HEK293 (cell line): ENCODE results near the gene IQCH.
A peak's percentile ranks its signal among the peaks of the same experiment; 100 is the strongest.

ENCODE experiments used
- CTCF ChIA-PET: fragments of 350-600 bp; formaldehyde crosslinking; extraction: SDS; loops from one replicate; lab custom pipeline; 2021; ENCODE audit warnings: antibody characterized with exemption; lab: Yijun Ruan, JAX
- POLR2A ChIA-PET: fragments of 300-600 bp; formaldehyde crosslinking; extraction: SDS; loops from one replicate; lab custom pipeline; 2020; ENCODE audit warnings: antibody characterized with exemption, inconsistent platforms; lab: Yijun Ruan, JAX
- H3K27ac ChIP-seq: fragments of 200-500 bp; sonication (Bioruptor generic); 2 replicates; pipeline ENCODE4 v1.5.1; 2014; ENCODE audit warnings: low read depth, low read length, control low read depth, inconsistent platforms; ENCODE audit errors: extremely low read depth
- H3K36me3 ChIP-seq, 2 experiments: fragments of 200-500 bp in 1 of 2; sonication (Bioruptor generic) in 1 of 2; 1 replicate in 1 of 2; 2 replicates in 1 of 2; pipeline ENCODE4 v1.5.1; 2014 to 2017; ENCODE audit warnings: inconsistent platforms in 2 of 2, low read length in 2 of 2; ENCODE audit not compliant: control insufficient read depth in 2 of 2, insufficient read depth in 1 of 2
- H3K4me1 ChIP-seq: fragments of 200-500 bp; sonication (Bioruptor generic); 2 replicates; pipeline ENCODE4 v1.5.1; 2014; ENCODE audit warnings: mild to moderate bottlenecking, low read length, inconsistent platforms; ENCODE audit not compliant: control insufficient read depth, insufficient read depth
- H3K4me3 ChIP-seq: 2 replicates; pipeline ENCODE4 v1.5.1; 2011; ENCODE audit warnings: low read depth, mild to moderate bottlenecking, control low read depth, low read length, moderate library complexity
- H3K9me3 ChIP-seq: fragments of 200-500 bp; sonication (Bioruptor generic); 2 replicates; pipeline ENCODE4 v1.5.1; 2014; ENCODE audit warnings: low read depth, low read length, inconsistent platforms; ENCODE audit not compliant: control insufficient read depth, insufficient read depth
- GFI1B ChIP-seq: fragments of 450-650 bp; formaldehyde crosslinking; IDR thresholded peaks from 2 replicates; pipeline ENCODE4 v1.5.1; 2016; ENCODE audit warnings: missing biosample characterization, missing genetic modification characterization
- GLIS1 ChIP-seq: fragments of 450-650 bp; formaldehyde crosslinking; IDR thresholded peaks from 2 replicates; pipeline ENCODE4 v1.5.1; 2016; ENCODE audit warnings: missing biosample characterization, missing genetic modification characterization
- MYNN ChIP-seq: fragments of 450-650 bp; formaldehyde crosslinking; IDR thresholded peaks from 2 replicates; pipeline ENCODE4 v1.5.1; 2016; ENCODE audit warnings: missing biosample characterization, missing genetic modification characterization, borderline replicate concordance
- ZEB2 ChIP-seq: fragments of 450-650 bp; formaldehyde crosslinking; IDR thresholded peaks from 2 replicates; pipeline ENCODE4 v1.5.1; 2016; ENCODE audit warnings: missing biosample characterization, missing genetic modification characterization
- ZFHX2 ChIP-seq: fragments of 450-650 bp; formaldehyde crosslinking; conservative IDR thresholded peaks from 2 replicates; pipeline ENCODE4 v1.5.1; 2016; ENCODE audit warnings: missing biosample characterization, missing genetic modification characterization
- ZIC2 ChIP-seq: fragments of 450-650 bp; formaldehyde crosslinking; IDR thresholded peaks from 2 replicates; pipeline ENCODE4 v1.5.1; 2016; ENCODE audit warnings: missing biosample characterization, missing genetic modification characterization
- ZNF121 ChIP-seq: fragments of 450-650 bp; formaldehyde crosslinking; IDR thresholded peaks from 2 replicates; pipeline ENCODE4 v1.5.1; 2016; ENCODE audit warnings: missing biosample characterization, missing genetic modification characterization
- ZNF280D ChIP-seq: fragments of 450-650 bp; formaldehyde crosslinking; IDR thresholded peaks from 2 replicates; pipeline ENCODE4 v1.5.1; 2016; ENCODE audit warnings: missing biosample characterization, missing genetic modification characterization
- ZNF404 ChIP-seq: fragments of 450-650 bp; formaldehyde crosslinking; IDR thresholded peaks from 2 replicates; pipeline ENCODE4 v1.5.1; 2017; ENCODE audit warnings: missing biosample characterization, missing genetic modification characterization
- ZNF473 ChIP-seq: fragments of 450-650 bp; formaldehyde crosslinking; IDR thresholded peaks from 2 replicates; pipeline ENCODE4 v1.5.1; 2017; ENCODE audit warnings: missing biosample characterization, missing genetic modification characterization
- ZNF660 ChIP-seq: fragments of 450-650 bp; IDR thresholded peaks from 2 replicates; pipeline ENCODE4 v1.5.1; 2018; ENCODE audit warnings: missing biosample characterization, mild to moderate bottlenecking, missing genetic modification characterization
- ZNF768 ChIP-seq: fragments of 450-650 bp; formaldehyde crosslinking; IDR thresholded peaks from 2 replicates; pipeline ENCODE4 v1.5.1; 2018; ENCODE audit warnings: missing biosample characterization, mild to moderate bottlenecking, missing genetic modification characterization
- ZNF791 ChIP-seq: fragments of 450-650 bp; formaldehyde crosslinking; IDR thresholded peaks from 2 replicates; pipeline ENCODE4 v1.5.1; 2016; ENCODE audit warnings: missing biosample characterization, missing genetic modification characterization
- ZNF843 ChIP-seq: fragments of 450-650 bp; formaldehyde crosslinking; IDR thresholded peaks from 2 replicates; pipeline ENCODE4 v1.5.1; 2016; ENCODE audit warnings: missing biosample characterization, missing genetic modification characterization
- ZXDB ChIP-seq: fragments of 450-650 bp; formaldehyde crosslinking; IDR thresholded peaks from 2 replicates; pipeline ENCODE4 v1.5.1; 2016; ENCODE audit warnings: missing biosample characterization, missing genetic modification characterization
- TF ChIP-seq, protein P1 (sequence below): fragments of 450-650 bp; formaldehyde crosslinking; IDR thresholded peaks from 2 replicates; pipeline ENCODE4 v1.5.1; 2016; ENCODE audit warnings: missing biosample characterization, missing genetic modification characterization
- TF ChIP-seq, protein P2 (sequence below): fragments of 450-650 bp; IDR thresholded peaks from 2 replicates; pipeline ENCODE4 v1.5.1; 2018; ENCODE audit warnings: missing biosample characterization, missing genetic modification characterization
- TF ChIP-seq, protein P3 (sequence below): fragments of 450-650 bp; formaldehyde crosslinking; IDR thresholded peaks from 2 replicates; pipeline ENCODE4 v1.5.1; 2017; ENCODE audit warnings: missing biosample characterization, missing genetic modification characterization
- TF ChIP-seq, protein P4 (sequence below): fragments of 450-650 bp; formaldehyde crosslinking; IDR thresholded peaks from 2 replicates; pipeline ENCODE4 v1.5.1; 2016; ENCODE audit warnings: missing biosample characterization, missing genetic modification characterization
- TF ChIP-seq, protein P5 (sequence below): fragments of 450-650 bp; formaldehyde crosslinking; IDR thresholded peaks from 2 replicates; pipeline ENCODE4; 2016; ENCODE audit warnings: missing biosample characterization, missing genetic modification characterization

Gene IQCH

GRCh38 chr15:67405208-67406191 lies 150.9 kb downstream of the IQCH start:
- ChIA-PET CTCF (interaction anchor here (0.5 to 1.6 kb wide), 7 partner anchors 7 to 76 kb away, joined by 3 to 5 read pairs (median 3); no protein-coding TSS in a partner anchor), POLR2A (no interaction called here)
- Histone ChIP-seq H3K9me3 (no peaks in the 10 kb centered on the region), H3K4me3 (no peak overlapping the region), H3K4me1 (peaks cover 21% of the 10 kb centered on the region), H3K27ac (no peak overlapping the region), H3K36me3 (no peaks in the 10 kb centered on the region)
- TF ChIP-seq ZNF660 (tag by site-specific recombination), result 0 out of 2 replicates have a peak, but pooled peaks have one; percentile 15
- TF ChIP-seq, protein P1, sequence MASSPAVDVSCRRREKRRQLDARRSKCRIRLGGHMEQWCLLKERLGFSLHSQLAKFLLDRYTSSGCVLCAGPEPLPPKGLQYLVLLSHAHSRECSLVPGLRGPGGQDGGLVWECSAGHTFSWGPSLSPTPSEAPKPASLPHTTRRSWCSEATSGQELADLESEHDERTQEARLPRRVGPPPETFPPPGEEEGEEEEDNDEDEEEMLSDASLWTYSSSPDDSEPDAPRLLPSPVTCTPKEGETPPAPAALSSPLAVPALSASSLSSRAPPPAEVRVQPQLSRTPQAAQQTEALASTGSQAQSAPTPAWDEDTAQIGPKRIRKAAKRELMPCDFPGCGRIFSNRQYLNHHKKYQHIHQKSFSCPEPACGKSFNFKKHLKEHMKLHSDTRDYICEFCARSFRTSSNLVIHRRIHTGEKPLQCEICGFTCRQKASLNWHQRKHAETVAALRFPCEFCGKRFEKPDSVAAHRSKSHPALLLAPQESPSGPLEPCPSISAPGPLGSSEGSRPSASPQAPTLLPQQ (tag by site-specific recombination), result no peak
- TF ChIP-seq, protein P2, sequence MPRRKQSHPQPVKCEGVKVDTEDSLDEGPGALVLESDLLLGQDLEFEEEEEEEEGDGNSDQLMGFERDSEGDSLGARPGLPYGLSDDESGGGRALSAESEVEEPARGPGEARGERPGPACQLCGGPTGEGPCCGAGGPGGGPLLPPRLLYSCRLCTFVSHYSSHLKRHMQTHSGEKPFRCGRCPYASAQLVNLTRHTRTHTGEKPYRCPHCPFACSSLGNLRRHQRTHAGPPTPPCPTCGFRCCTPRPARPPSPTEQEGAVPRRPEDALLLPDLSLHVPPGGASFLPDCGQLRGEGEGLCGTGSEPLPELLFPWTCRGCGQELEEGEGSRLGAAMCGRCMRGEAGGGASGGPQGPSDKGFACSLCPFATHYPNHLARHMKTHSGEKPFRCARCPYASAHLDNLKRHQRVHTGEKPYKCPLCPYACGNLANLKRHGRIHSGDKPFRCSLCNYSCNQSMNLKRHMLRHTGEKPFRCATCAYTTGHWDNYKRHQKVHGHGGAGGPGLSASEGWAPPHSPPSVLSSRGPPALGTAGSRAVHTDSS (tag by site-specific recombination), result peak; percentile 96
- no peak for TF ChIP-seq ZNF473 (tag by site-specific recombination)
- TF ChIP-seq ZNF280D (tag by site-specific recombination), result no peak
- no peak for TF ChIP-seq ZNF404 (tag by site-specific recombination)
- TF ChIP-seq, protein P3, sequence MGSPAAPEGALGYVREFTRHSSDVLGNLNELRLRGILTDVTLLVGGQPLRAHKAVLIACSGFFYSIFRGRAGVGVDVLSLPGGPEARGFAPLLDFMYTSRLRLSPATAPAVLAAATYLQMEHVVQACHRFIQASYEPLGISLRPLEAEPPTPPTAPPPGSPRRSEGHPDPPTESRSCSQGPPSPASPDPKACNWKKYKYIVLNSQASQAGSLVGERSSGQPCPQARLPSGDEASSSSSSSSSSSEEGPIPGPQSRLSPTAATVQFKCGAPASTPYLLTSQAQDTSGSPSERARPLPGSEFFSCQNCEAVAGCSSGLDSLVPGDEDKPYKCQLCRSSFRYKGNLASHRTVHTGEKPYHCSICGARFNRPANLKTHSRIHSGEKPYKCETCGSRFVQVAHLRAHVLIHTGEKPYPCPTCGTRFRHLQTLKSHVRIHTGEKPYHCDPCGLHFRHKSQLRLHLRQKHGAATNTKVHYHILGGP (tag by site-specific recombination), result peak; percentile 99
- TF ChIP-seq ZXDB (tag by site-specific recombination), result no peak
- TF ChIP-seq ZEB2, result no peak

DNA sequence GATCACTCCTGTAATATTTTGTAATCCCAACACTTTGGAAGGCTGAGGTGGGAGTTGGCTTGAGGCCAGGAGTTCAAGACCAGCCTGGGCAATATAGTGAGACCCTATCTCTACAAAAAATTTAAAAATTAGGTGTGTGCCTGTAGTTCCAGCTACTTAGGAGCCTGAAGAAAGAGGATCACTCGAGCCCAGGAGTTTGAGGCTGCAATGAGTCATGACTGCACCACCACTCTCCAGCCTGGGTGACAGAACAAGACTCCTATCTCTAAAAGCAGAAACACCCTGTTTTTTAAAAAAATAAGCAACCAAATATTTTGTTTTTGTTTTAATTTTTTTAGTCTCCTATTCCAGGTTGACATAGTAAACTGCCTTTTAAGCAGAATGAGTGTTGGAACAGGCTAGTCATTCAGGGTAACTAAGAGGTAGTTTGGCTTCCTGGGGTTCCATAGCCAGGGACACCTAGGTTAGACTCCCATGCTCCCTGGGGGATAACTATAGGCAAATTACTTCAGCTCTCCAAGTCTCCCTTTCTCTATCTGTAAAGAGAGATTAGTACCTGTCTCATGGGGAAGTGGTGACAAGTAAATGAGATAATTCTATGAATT lies 151.8 kb downstream of the IQCH start:
- ChIA-PET POLR2A (no interaction called here), CTCF (interaction anchor here (0.7 to 1.6 kb wide), 4 partner anchors 21 to 76 kb away, joined by 3 to 5 read pairs (median 4); no protein-coding TSS in a partner anchor)
- Histone ChIP-seq H3K36me3 (no peaks in the 10 kb centered on the region), H3K4me1 (peaks cover 21% of the 10 kb centered on the region), H3K27ac (no peak overlapping the region), H3K4me3 (no peak overlapping the region), H3K9me3 (no peaks in the 10 kb centered on the region)
- TF ChIP-seq GFI1B (no peak), ZIC2 (tag by site-specific recombination) (peak; percentile 17; the same call in 1 of the 2 replicates), ZFHX2 (tag by site-specific recombination) (no peak), ZNF791 (tag by site-specific recombination) (no peak), ZNF768 (no peak), ZNF121 (tag by site-specific recombination) (peak; percentile 88), ZNF843 (tag by site-specific recombination) (no peak), MYNN (tag by site-specific recombination) (no peak), GLIS1 (tag by site-specific recombination) (peak; percentile 12; the same call in 1 of the 2 replicates)
- TF ChIP-seq, protein P4, sequence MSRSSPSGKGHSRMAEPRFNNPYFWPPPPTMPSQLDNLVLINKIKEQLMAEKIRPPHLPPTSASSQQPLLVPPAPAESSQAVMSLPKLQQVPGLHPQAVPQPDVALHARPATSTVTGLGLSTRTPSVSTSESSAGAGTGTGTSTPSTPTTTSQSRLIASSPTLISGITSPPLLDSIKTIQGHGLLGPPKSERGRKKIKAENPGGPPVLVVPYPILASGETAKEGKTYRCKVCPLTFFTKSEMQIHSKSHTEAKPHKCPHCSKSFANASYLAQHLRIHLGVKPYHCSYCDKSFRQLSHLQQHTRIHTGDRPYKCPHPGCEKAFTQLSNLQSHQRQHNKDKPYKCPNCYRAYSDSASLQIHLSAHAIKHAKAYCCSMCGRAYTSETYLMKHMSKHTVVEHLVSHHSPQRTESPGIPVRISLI (tag by site-specific recombination), result 0 out of 2 replicates have a peak, but pooled peaks have one; percentile 32
- TF ChIP-seq, protein P5, sequence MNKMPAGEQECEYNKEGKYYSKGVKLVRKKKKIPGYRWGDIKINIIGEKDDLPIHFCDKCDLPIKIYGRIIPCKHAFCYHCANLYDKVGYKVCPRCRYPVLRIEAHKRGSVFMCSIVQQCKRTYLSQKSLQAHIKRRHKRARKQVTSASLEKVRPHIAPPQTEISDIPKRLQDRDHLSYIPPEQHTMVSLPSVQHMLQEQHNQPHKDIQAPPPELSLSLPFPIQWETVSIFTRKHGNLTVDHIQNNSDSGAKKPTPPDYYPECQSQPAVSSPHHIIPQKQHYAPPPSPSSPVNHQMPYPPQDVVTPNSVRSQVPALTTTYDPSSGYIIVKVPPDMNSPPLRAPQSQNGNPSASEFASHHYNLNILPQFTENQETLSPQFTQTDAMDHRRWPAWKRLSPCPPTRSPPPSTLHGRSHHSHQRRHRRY (tag by site-specific recombination), result no peak
